Measurements from ENCODE around the gene PPFIA3.

GRCh38 chr19:49132974-49133609 is 13.7 kb downstream of the PPFIA3 start:
- TF ChIP-seq CTCF (IDR thresholded peaks at IDR 0.05; ENCODE audit: borderline replicate concordance, extremely low read depth, low read length, poor library complexity, severe bottlenecking) = no peak
- TF ChIP-seq EZH2 (IDR thresholded peaks at IDR 0.05; ENCODE audit: borderline replicate concordance, low read depth, low read length, severe bottlenecking) = no peak
